ENCODE data around the gene ZBTB46. TPM values are rescaled to one million over a fixed set of nuclear protein-coding genes. Genes with fewer than 3 reads are reported as not detected.

The ZBTB46 gene
- total RNA-seq, 1 experiment from 2014 or later, result 18.9 TPM

- TF ChIP-seq ZNF532 (CRISPR knock-in tag; IDR thresholded peaks at IDR 0.05; ENCODE audit: borderline replicate concordance) (no peak), ARID4B (CRISPR knock-in tag; IDR thresholded peaks at IDR 0.05; ENCODE audit: borderline replicate concordance) (no peak), PREB (CRISPR knock-in tag; IDR thresholded peaks at IDR 0.05; ENCODE audit: borderline replicate concordance) (no peak), CDX4 (CRISPR knock-in tag; IDR thresholded peaks at IDR 0.05; ENCODE audit: borderline replicate concordance) (no peak)
These were observed 15.3 kb downstream of the ZBTB46 start (continued) for GRCh38 chr20:63815615-63816253.

GRCh38 chr20:63814891-63815614 is 16.0 kb downstream of the ZBTB46 start:
- H3K4me1 Mint-ChIP-seq, result peaks cover 2% of the 10 kb centered on the region; the same call in 1 of the 2 replicates
- ChIA-PET POLR2A (no interaction called here), CTCF (no interaction called here)
- H3K27ac Mint-ChIP-seq, result no peak overlapping the region; the same call in 1 of the 2 replicates
- H3K9me3 Mint-ChIP-seq, result peaks cover 4% of the 10 kb centered on the region; the same call in 1 of the 2 replicates
- H3K4me3 Mint-ChIP-seq, result no peak overlapping the region
- ATAC-seq, result no peak
- H3K36me3 Mint-ChIP-seq, result no peaks in the 10 kb centered on the region
- no peaks in the 10 kb centered on the region for H3K27me3 Mint-ChIP-seq (ENCODE audit: low read depth)
- no peak for DNase-seq (ENCODE audit: low spot score)
- TF ChIP-seq E2F5 (CRISPR knock-in tag; IDR thresholded peaks at IDR 0.05), result no peak
- TF ChIP-seq CREB1 (CRISPR knock-in tag; IDR thresholded peaks at IDR 0.05), result no peak
- no peak for TF ChIP-seq ESRRA (CRISPR knock-in tag; IDR thresholded peaks at IDR 0.05; ENCODE audit: borderline replicate concordance)
- no peak for TF ChIP-seq IRF2 (CRISPR knock-in tag; IDR thresholded peaks at IDR 0.05; ENCODE audit: borderline replicate concordance, low read depth)
- TF ChIP-seq ZMAT4 (CRISPR knock-in tag; IDR thresholded peaks at IDR 0.05), result no peak
- TF ChIP-seq JUN (CRISPR knock-in tag; IDR thresholded peaks at IDR 0.05), result no peak
- TF ChIP-seq E2F4 (CRISPR knock-in tag; IDR thresholded peaks at IDR 0.05; ENCODE audit: borderline replicate concordance, low read depth), result peak; percentile 54; the same call in 1 of the 2 replicates
- TF ChIP-seq ZNF396 (CRISPR knock-in tag; IDR thresholded peaks at IDR 0.05; ENCODE audit: borderline replicate concordance), result no peak
- no peak for TF ChIP-seq FOXJ3 (CRISPR knock-in tag; IDR thresholded peaks at IDR 0.05; ENCODE audit: borderline replicate concordance)
- TF ChIP-seq NR1H2 (CRISPR knock-in tag; IDR thresholded peaks at IDR 0.05), result no peak
- TF ChIP-seq TP53 (CRISPR knock-in tag; IDR thresholded peaks at IDR 0.05), result no peak
- no peak for TF ChIP-seq NFYB (CRISPR knock-in tag; conservative IDR thresholded peaks at IDR 0.05; ENCODE audit: low read depth)
- TF ChIP-seq RORB (CRISPR knock-in tag; IDR thresholded peaks at IDR 0.05), result no peak
- no peak for TF ChIP-seq MAX (CRISPR knock-in tag; IDR thresholded peaks at IDR 0.05)
- 0 out of 2 replicates have a peak, but pooled peaks have one; percentile 18 for TF ChIP-seq TCF7 (CRISPR knock-in tag; IDR thresholded peaks at IDR 0.05; ENCODE audit: low read depth)
